ENCODE data around the gene TYW1B. TPM values are rescaled to one million over a fixed set of nuclear protein-coding genes. Genes with fewer than 3 reads are reported as not detected.
"Not testable (repeated sequence)": the region's sequence is repeated elsewhere in the genome, so short reads cannot be mapped to it uniquely, and the experiment has no call there.

Gene TYW1B
- polyA plus RNA-seq, 1 donor: 7.1 TPM

GRCh38 chr7:72700548-72700947 lies 127.5 kb downstream of the TYW1B start:
- H3K4me1 ChIP-seq (ENCODE audit: control insufficient read depth, insufficient read depth, low read length): peaks cover 12% of the 10 kb centered on the region
- DNase-seq; H3K27me3 ChIP-seq (ENCODE audit: control insufficient read depth, insufficient read depth, low read length); H3K9me3 ChIP-seq (ENCODE audit: control insufficient read depth, low read depth, low read length); H3K27ac ChIP-seq (ENCODE audit: low read length); H3K36me3 ChIP-seq (ENCODE audit: control insufficient read depth, insufficient read depth, low read length); H3K4me3 ChIP-seq (ENCODE audit: low read length): not testable (repeated sequence)
- no CpG with 5 or more reads among the region's 1 CpG for WGBS (ENCODE audit: insufficient coverage, low lambda C conversion rate)

- H3K36me3 ChIP-seq (ENCODE audit: control insufficient read depth, insufficient read depth, low read length); H3K4me1 ChIP-seq (ENCODE audit: control insufficient read depth, insufficient read depth, low read length); H3K9me3 ChIP-seq (ENCODE audit: control insufficient read depth, low read depth, low read length); H3K27me3 ChIP-seq (ENCODE audit: control insufficient read depth, insufficient read depth, low read length); H3K4me3 ChIP-seq (ENCODE audit: low read length): not testable (repeated sequence)
- DNase-seq: peak; percentile 54 to 82
- peak overlapping the region; percentile 83 for H3K27ac ChIP-seq (ENCODE audit: low read length)
- no CpG with 5 or more reads among the region's 1 CpG for WGBS (ENCODE audit: insufficient coverage, low lambda C conversion rate)
These were observed 130.9 kb downstream of the TYW1B start for GRCh38 chr7:72697066-72697465.

DNA sequence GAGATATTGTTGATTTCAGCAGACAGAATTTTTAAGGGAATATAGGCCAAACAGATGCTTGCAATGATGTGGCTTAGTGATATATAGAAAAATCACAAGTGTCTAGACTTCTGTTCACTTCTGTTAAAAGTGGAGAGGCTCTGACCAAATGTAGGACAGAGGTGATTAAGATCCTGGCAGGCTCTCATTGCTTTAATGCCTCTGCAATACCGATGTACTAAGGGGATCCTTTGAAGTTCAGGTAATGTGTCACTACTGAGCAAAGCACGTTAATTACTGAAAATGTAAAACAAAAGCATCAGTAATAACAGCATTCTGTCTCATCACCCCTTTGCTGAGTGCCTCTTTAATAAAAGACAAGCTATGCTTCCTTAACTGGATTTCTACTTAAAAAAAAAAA lies 131.4 kb downstream of the TYW1B start:
- H3K9me3 ChIP-seq (ENCODE audit: control insufficient read depth, low read depth, low read length); H3K4me1 ChIP-seq (ENCODE audit: control insufficient read depth, insufficient read depth, low read length); DNase-seq; H3K27me3 ChIP-seq (ENCODE audit: control insufficient read depth, insufficient read depth, low read length); H3K4me3 ChIP-seq (ENCODE audit: low read length); H3K36me3 ChIP-seq (ENCODE audit: control insufficient read depth, insufficient read depth, low read length): not testable (repeated sequence)
- peak overlapping the region; percentile 60 for H3K27ac ChIP-seq (ENCODE audit: low read length)
- no CpG with 5 or more reads among the region's 2 CpGs for WGBS (ENCODE audit: insufficient coverage, low lambda C conversion rate)

GRCh38 chr7:72695482-72695881 lies 132.5 kb downstream of the TYW1B start:
- peak overlapping the region; percentile 8 for H3K4me3 ChIP-seq (ENCODE audit: low read length)
- H3K27me3 ChIP-seq (ENCODE audit: control insufficient read depth, insufficient read depth, low read length); H3K4me1 ChIP-seq (ENCODE audit: control insufficient read depth, insufficient read depth, low read length); H3K9me3 ChIP-seq (ENCODE audit: control insufficient read depth, low read depth, low read length); H3K36me3 ChIP-seq (ENCODE audit: control insufficient read depth, insufficient read depth, low read length): not testable (repeated sequence)
- peak in 1 of 2 donors; percentile 56 for DNase-seq
- 60% methylated on average over 2 of the region's 8 CpGs for WGBS (ENCODE audit: insufficient coverage, low lambda C conversion rate)
- H3K27ac ChIP-seq (ENCODE audit: low read length): peak overlapping the region; percentile 60

- WGBS (ENCODE audit: insufficient coverage, low lambda C conversion rate): 60% methylated on average over 1 of the region's 2 CpGs
- H3K36me3 ChIP-seq (ENCODE audit: control insufficient read depth, insufficient read depth, low read length); H3K4me3 ChIP-seq (ENCODE audit: low read length); DNase-seq; H3K4me1 ChIP-seq (ENCODE audit: control insufficient read depth, insufficient read depth, low read length); H3K9me3 ChIP-seq (ENCODE audit: control insufficient read depth, low read depth, low read length); H3K27ac ChIP-seq (ENCODE audit: low read length); H3K27me3 ChIP-seq (ENCODE audit: control insufficient read depth, insufficient read depth, low read length): not testable (repeated sequence)
These were observed 136.6 kb downstream of the TYW1B start for GRCh38 chr7:72691442-72691841.

DNA sequence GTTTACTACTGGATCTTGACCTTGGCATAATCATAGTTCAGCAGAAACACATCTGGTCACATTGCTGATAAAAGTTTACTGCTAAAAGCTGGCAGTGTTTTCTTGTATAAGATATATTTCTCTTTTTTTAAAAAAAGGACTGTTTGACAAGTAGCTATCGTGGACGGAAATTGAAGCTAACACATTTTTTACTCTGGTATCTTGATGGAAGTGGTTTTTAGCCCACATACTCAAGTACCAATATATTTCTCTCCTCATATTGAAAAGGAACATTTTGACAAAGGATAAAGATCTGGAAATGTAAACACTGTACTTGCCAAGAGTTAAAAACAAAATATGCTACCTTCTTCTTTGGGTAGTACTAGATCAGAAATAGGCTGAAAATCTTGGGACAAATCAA lies 137.8 kb downstream of the TYW1B start:
- H3K9me3 ChIP-seq (ENCODE audit: control insufficient read depth, low read depth, low read length); H3K36me3 ChIP-seq (ENCODE audit: control insufficient read depth, insufficient read depth, low read length); H3K4me3 ChIP-seq (ENCODE audit: low read length); H3K27me3 ChIP-seq (ENCODE audit: control insufficient read depth, insufficient read depth, low read length); H3K27ac ChIP-seq (ENCODE audit: low read length); DNase-seq; H3K4me1 ChIP-seq (ENCODE audit: control insufficient read depth, insufficient read depth, low read length): not testable (repeated sequence)
- WGBS (ENCODE audit: insufficient coverage, low lambda C conversion rate): no CpG with 5 or more reads among the region's 2 CpGs

DNA sequence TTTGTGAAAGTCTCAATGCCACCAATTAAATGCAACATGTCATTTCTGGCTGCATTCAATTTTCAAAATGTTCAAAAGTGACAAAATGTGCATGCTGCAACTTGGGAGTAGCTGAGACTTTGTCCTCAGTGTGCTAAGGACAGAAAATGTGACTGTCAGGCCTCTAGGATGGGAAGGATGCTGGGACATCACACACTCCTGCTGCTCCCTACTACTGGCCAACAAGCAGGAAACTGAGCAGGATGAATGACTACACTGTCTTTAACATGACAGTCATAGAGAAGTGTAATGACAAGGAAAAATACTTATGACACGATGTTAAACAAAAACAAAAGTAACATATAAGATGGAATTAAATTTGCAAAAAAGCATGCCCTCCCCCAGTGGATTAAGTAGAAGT lies 138.7 kb downstream of the TYW1B start:
- not testable (repeated sequence) for H3K4me3 ChIP-seq (ENCODE audit: low read length); DNase-seq; H3K27me3 ChIP-seq (ENCODE audit: control insufficient read depth, insufficient read depth, low read length); H3K36me3 ChIP-seq (ENCODE audit: control insufficient read depth, insufficient read depth, low read length); H3K9me3 ChIP-seq (ENCODE audit: control insufficient read depth, low read depth, low read length); H3K4me1 ChIP-seq (ENCODE audit: control insufficient read depth, insufficient read depth, low read length); H3K27ac ChIP-seq (ENCODE audit: low read length)
- no CpG with 5 or more reads among the region's 1 CpG for WGBS (ENCODE audit: insufficient coverage, low lambda C conversion rate)

- H3K36me3 ChIP-seq (ENCODE audit: control insufficient read depth, insufficient read depth, low read length); H3K4me3 ChIP-seq (ENCODE audit: low read length); H3K9me3 ChIP-seq (ENCODE audit: control insufficient read depth, low read depth, low read length); H3K27ac ChIP-seq (ENCODE audit: low read length); H3K27me3 ChIP-seq (ENCODE audit: control insufficient read depth, insufficient read depth, low read length); DNase-seq; H3K4me1 ChIP-seq (ENCODE audit: control insufficient read depth, insufficient read depth, low read length): not testable (repeated sequence)
- 90% methylated on average over 2 of the region's 4 CpGs for WGBS (ENCODE audit: insufficient coverage, low lambda C conversion rate)
These were observed 146.8 kb downstream of the TYW1B start for GRCh38 chr7:72681211-72681610.

DNA sequence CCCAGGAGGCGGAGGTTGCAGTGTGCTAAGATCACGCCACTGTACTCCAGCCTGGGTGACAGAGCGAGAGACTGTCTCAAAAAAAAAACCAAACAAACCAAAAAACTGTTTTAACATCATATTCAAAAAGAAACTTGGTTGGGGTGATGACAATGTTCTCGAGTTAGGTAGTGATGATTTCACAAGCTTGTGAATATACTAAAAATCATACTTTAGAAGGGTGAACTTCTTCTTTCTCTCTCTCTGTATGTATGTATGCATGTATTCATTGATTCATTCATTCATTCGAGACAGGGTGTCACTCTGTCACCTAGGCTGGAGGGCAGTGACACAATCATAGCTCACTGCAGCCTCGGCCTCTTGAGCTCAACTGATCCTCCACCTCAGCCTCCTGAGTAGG lies 151.1 kb downstream of the TYW1B start:
- H3K4me3 ChIP-seq (ENCODE audit: low read length); H3K9me3 ChIP-seq (ENCODE audit: control insufficient read depth, low read depth, low read length); H3K36me3 ChIP-seq (ENCODE audit: control insufficient read depth, insufficient read depth, low read length); H3K27ac ChIP-seq (ENCODE audit: low read length); H3K27me3 ChIP-seq (ENCODE audit: control insufficient read depth, insufficient read depth, low read length); H3K4me1 ChIP-seq (ENCODE audit: control insufficient read depth, insufficient read depth, low read length); DNase-seq: not testable (repeated sequence)
- 100% methylated on average over 1 of the region's 6 CpGs for WGBS (ENCODE audit: insufficient coverage, low lambda C conversion rate)

- H3K4me3 ChIP-seq (ENCODE audit: low read length); H3K9me3 ChIP-seq (ENCODE audit: control insufficient read depth, low read depth, low read length): not testable (repeated sequence)
- WGBS (ENCODE audit: insufficient coverage, low lambda C conversion rate): no CpG with 5 or more reads among the region's 5 CpGs
These were observed 151.8 kb downstream of the TYW1B start for GRCh38 chr7:72676086-72676690.

DNA sequence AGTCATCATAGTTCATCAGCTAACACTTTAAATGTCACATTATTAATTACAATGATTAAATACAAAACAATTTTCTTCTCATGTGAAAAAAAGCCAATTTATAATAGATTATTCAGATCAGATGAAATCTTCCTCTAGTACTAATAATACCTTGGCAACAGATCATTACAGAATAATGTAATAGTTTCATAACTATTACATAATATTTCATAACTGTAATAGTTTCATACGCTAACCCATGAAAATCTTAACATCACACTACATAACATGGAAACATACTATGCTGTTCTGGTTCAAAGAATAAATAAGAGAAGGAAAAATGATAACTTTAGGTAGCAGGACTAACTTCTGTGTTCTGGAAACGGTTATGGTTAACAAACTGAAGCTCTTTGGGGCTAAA lies 152.3 kb downstream of the TYW1B start:
- not testable (repeated sequence) for H3K36me3 ChIP-seq (ENCODE audit: control insufficient read depth, insufficient read depth, low read length)

More at GRCh38 chr7:72676086-72676690, 151.8 kb downstream of the TYW1B start:
- H3K27me3 ChIP-seq (ENCODE audit: control insufficient read depth, insufficient read depth, low read length); H3K27ac ChIP-seq (ENCODE audit: low read length); H3K4me1 ChIP-seq (ENCODE audit: control insufficient read depth, insufficient read depth, low read length); H3K36me3 ChIP-seq (ENCODE audit: control insufficient read depth, insufficient read depth, low read length): not testable (repeated sequence)
- DNase-seq: peak in 1 of 2 donors; percentile 6

More for the DNA sequence above, 152.3 kb downstream of the TYW1B start:
- H3K4me1 ChIP-seq (ENCODE audit: control insufficient read depth, insufficient read depth, low read length); DNase-seq; H3K27me3 ChIP-seq (ENCODE audit: control insufficient read depth, insufficient read depth, low read length); H3K4me3 ChIP-seq (ENCODE audit: low read length); H3K27ac ChIP-seq (ENCODE audit: low read length); H3K9me3 ChIP-seq (ENCODE audit: control insufficient read depth, low read depth, low read length): not testable (repeated sequence)
- 100% methylated on average over 1 of the region's 2 CpGs for WGBS (ENCODE audit: insufficient coverage, low lambda C conversion rate)
